NCI-H1436 (cell line): Measurements from ENCODE around the gene ZNF765.
"Not testable (repeated sequence)": the region's sequence is repeated elsewhere in the genome, so short reads cannot be mapped to it uniquely, and the experiment has no call there.

ENCODE experiments used
- DNase-seq: peaks from one replicate; lab custom pipeline; 2025; lab: John Stamatoyannopoulos, UW

ZNF765 gene

DNA sequence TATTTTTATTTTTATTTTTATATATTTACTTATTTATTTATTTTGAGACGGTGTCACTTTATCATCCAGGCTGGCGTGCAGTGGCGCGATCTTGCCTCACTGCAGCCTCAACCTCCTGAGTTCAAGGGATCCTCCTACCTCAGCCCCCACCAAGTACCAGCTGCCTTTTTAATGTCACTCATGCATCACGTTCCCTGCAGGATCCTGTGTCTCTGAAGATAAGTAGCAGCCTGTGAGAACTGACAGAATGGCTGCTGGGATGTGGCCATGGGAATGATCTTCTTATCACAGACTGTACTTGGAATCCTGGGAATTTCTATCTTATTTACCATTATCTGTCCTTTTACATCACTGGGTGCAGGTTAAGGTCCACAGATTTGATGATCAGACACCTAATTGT lies 27.6 kb downstream of the ZNF765 start:
- no peak for DNase-seq

GRCh38 chr19:53423074-53423473 lies 28.1 kb downstream of the ZNF765 start:
- not testable (repeated sequence) for DNase-seq

DNA sequence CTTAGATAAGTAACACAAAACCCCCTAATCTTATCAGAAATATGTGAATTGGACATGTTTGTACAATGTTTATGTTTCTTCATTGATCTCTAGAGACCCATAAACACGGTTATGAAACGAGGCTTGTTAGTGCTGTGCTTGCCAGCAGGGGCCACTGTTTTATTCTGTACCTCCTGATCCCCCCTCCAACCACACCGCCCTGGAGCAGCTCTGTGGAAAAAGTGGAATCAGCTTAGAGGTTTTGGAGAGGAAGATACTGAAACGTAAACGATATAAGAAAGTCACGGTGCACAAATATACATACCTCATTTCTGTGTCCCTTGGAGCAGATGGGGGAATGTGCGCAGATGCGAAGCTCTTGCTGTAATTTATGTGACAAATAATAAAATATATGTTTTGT lies 28.7 kb downstream of the ZNF765 start:
- not testable (repeated sequence) for DNase-seq

GRCh38 chr19:53424968-53425597 lies 30.1 kb downstream of the ZNF765 start:
- DNase-seq = peak; percentile 37

DNA sequence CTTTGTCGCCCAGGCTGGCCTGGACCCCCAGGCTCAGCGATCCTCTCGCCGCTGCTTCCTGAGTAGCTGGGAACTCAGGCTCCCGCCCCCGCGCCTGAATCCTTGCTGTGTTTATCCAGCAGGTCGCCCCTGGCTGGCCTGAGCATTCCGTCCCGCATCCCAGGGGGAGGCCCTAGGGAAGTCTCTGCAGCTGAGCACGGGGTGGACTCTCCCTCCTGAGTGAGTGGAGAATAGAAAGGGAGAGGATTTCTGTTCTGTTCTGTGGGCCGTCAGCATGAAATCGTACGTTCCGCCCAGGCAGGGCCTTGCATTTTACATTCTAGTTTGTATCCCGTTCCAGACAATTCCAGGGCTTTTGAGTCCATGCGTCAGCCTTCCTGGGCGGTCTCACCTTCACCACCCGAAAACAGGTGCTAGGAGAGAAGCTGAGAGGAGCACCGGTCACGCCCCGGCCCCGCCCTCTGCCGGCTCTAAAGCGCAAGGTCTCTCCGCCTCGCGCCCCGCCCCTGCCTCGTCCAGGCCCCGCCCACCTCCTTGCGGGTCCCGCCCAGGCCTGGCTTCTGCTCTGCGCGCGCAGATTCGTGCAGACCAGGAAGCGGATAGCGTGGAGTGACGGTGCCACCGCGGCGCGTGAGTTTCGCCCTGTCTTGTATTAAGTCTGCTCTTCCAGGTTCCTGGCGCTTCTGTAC lies 36.6 kb downstream of the ZNF765 start, which contains the start of gene ZNF761:
TSS of gene ZNF761 (plus strand) at position 586 of the 689 bp plus-strand sequence. CDS start 15,285 bp downstream, outside the sequence.
- peak; percentile 98 for DNase-seq

DNA sequence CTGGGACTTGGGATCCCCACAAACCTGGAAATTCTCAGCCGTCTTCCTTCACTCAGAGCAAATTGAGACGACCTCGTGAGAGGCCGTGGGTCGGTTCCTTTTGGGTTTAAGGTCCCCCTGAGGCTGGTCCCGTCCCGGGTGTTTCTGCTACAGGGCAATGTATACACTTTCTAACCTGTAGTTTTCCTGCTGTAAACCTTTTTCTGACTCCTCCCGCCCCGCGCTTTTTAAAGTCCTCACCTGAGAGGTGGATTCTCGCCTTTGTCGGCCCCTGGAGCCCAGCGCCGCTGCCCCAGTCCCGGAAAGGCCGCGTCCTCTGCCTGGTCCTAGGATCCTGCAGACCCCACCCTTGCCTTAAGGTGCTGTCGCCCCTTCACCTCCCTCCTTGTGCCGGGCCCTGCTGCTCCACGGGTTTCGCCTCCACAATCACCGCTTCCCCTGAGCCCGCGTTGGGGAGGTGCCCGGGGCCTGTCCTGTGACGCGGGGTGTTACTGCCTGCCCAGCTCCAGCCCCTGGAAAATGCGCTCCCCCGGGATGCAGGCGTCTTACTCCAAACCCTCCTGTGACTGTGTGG lies 37.2 kb downstream of the ZNF765 start:
- DNase-seq = no peak

- DNase-seq = not testable (repeated sequence)
Observed at GRCh38 chr19:53443809-53444208, 48.9 kb downstream of the ZNF765 start.

- DNase-seq = not testable (repeated sequence)
Observed at GRCh38 chr19:53447196-53447595, 52.2 kb downstream of the ZNF765 start.

GRCh38 chr19:53455828-53456227 lies 60.9 kb downstream of the ZNF765 start:
- no peak for DNase-seq

GRCh38 chr19:53460131-53460721 lies 65.3 kb downstream of the ZNF765 start:
- not testable (repeated sequence) for DNase-seq

- DNase-seq = no peak
Observed at GRCh38 chr19:53461866-53462265, 66.9 kb downstream of the ZNF765 start.

DNA sequence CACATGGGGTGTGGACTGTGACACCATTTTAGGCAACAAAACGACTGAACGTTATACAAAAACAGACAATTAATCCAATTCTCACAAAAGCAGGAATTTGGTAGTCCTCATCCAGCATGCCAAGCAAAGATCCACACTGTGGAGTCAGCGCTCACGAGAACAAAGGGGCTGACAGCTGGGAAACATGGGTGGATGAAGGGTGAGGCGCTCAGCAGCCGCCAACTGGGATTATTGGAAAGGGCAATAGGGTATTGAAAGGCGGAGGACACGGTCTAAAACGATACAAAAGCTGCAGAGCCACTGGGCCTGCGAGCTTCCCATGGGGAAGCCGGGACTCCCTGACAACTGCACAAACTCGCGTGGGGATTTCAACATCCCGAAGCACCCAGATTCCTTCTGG lies 67.9 kb downstream of the ZNF765 start:
- no peak for DNase-seq

DNA sequence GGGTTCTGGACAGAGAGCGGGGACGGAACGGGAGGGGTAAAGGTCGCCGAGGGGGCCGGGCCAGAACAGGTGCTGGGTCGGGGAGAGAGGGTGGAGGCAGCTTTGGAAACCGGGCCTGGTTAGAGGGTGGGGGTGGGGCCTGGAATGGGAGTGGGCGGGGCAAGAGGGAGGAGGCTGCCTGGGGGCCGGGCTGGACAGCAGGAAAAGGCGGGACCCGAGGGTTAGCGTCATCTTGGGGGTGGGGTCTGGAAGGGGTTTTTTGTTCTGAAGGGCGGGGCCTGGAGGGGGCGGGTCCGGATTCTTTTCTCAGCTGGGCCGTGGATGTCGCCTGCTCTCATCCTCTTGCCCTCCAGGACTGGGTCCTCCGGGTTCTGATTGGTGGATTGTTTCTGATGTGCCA lies 68.3 kb downstream of the ZNF765 start:
- DNase-seq = no peak

- DNase-seq = no peak
Observed at GRCh38 chr19:53466726-53467484, 72.0 kb downstream of the ZNF765 start.

DNA sequence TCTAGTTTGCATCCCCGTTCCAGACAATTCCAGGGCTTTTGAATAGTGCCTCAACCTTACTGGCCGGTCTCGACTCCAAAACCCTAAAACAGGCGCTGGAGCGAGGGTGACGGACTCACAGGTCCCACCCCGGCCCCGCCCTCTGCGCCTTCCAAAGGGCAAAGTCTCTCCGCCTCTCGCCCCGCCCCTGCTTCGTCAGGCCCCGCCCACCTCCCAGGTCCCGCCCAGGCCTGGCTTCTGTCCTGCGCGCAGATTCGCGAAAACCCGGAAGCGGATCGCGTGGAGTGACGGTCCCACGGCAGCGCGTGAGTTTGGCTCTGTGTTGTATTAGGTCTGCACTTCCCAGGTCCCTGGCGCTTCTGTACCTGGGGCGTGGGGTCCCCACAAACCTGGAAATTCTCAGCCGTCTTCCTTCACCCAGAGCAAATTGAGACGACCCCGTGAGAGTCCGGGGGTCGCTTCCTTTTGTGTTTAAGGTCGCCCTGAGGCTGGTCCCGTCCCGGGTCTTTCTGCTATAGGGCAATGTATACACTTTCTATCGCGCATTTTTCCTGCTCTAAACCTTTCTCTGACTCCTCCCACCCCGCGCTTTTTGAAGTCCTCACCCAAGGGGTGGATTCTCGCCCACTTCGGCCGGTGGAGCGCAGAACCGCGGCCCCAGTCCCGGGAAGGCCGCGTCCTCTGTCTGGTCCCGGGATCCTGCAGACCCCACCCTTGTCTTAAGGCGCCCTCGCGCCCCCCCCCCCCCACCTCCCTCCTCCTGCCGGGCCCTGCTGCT lies 72.7 kb downstream of the ZNF765 start, which contains the start of gene ZNF813:
TSS of gene ZNF813 (plus strand) at position 249 of the 778 bp plus-strand sequence. CDS start 16,090 bp downstream, outside the sequence.
- DNase-seq = peak; percentile 92

GRCh38 chr19:53468628-53469027 lies 73.7 kb downstream of the ZNF765 start:
- DNase-seq = not testable (repeated sequence)

- no peak for DNase-seq
Observed at GRCh38 chr19:53471916-53472315, 77.0 kb downstream of the ZNF765 start.

GRCh38 chr19:53474832-53475231 lies 79.9 kb downstream of the ZNF765 start:
- DNase-seq = not testable (repeated sequence)

DNA sequence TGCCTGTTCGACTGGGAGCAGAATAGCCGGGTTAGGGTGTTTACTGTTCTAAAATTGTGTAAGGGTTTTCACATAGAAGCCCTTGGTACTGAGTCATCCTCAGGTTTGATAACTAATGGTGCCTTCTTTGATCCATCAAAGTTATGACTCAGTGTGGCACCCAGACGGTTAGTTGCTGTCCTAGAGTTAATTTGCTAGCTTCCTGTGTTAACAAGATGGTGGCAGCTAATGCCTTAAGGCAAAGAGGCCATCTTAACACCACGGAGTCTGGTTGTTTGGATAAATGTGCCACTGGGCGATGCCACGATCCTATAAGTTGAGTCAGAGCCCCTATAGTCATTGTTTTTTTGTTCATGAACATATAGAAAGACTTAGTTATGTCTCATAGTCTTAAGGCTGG lies 80.5 kb downstream of the ZNF765 start:
- DNase-seq = not testable (repeated sequence)
